Lung (tissue), 12 donors: Measurements from ENCODE around the gene AHRR. TPM values are rescaled to one million over a fixed set of nuclear protein-coding genes. Genes with fewer than 3 reads are reported as not detected.

Source experiments
- ATAC-seq: fragments of 200-7000 bp; cut with Tn5 transposase; one replicate; pipeline ENCODE4 v1.9.1; 2020; ENCODE audit warnings: moderate number of reproducible peaks; ENCODE audit not compliant: insufficient read depth, low FRiP score
- DNase-seq, 3 donors: peaks; one replicate each; pipeline ENCODE4 v3.0.0-alpha.2; 2013 to 2017
- H3K27ac ChIP-seq, 2 donors: one replicate each; pipeline ENCODE4 v1.5.1; 2013; ENCODE audit warnings: mild to moderate bottlenecking in 2 of 2, moderate library complexity in 2 of 2, control low read depth in 1 of 2, inconsistent platforms in 1 of 2, low read depth in 1 of 2, low read length in 1 of 2
- H3K27me3 ChIP-seq, 3 donors: one replicate each; pipeline ENCODE4 v1.5.1; 2013; ENCODE audit warnings: low read length in 2 of 3; ENCODE audit not compliant: control insufficient read depth in 3 of 3, insufficient read depth in 3 of 3
- H3K36me3 ChIP-seq, 4 donors: one replicate each; pipeline ENCODE4 v1.5.1; 2013; ENCODE audit warnings: low read length in 4 of 4, mild to moderate bottlenecking in 1 of 4, moderate library complexity in 1 of 4; ENCODE audit not compliant: control insufficient read depth in 4 of 4, insufficient read depth in 4 of 4
- H3K4me1 ChIP-seq, 5 donors: one replicate each; pipeline ENCODE4 v1.5.1; 2013; ENCODE audit warnings: low read length in 5 of 5, mild to moderate bottlenecking in 2 of 5, moderate library complexity in 1 of 5; ENCODE audit not compliant: control insufficient read depth in 5 of 5, insufficient read depth in 5 of 5
- H3K4me3 ChIP-seq: one replicate; pipeline ENCODE4 v1.5.1; 2013; ENCODE audit warnings: mild to moderate bottlenecking, control low read depth, moderate library complexity
- H3K9ac ChIP-seq, 2 donors: one replicate each; pipeline ENCODE4 v1.5.1; 2013; ENCODE audit warnings: low read length in 2 of 2, control low read depth in 1 of 2; ENCODE audit not compliant: insufficient read depth in 1 of 2
- H3K9me3 ChIP-seq, 4 donors: one replicate each; pipeline ENCODE4 v1.5.1; 2013; ENCODE audit warnings: low read length in 3 of 4, mild to moderate bottlenecking in 1 of 4, moderate library complexity in 1 of 4; ENCODE audit not compliant: control insufficient read depth in 4 of 4, insufficient read depth in 3 of 4
- CTCF ChIP-seq: IDR thresholded peaks from 2 replicates; pipeline ENCODE4 v1.5.1; 2012; ENCODE audit warnings: mild to moderate bottlenecking; ENCODE audit errors: control extremely low read depth, extremely low read depth
- WGBS, 2 donors: extraction: QIAGEN DNeasy Blood & Tissue Kit; methylation state at CpG; one replicate each; pipeline ENCODE4 v1.1.7; 2013; 5-methylcytosine and 5-hydroxymethylcytosine counted together
- polyA plus RNA-seq, 2 donors: library from polyadenylated mRNA; stranded (reverse); fragments of 200-250 nt; gene quantifications; one replicate each; pipeline ENCODE4 v1.2.1, GENCODE V29; 2013
- total RNA-seq, 2 donors: library from RNA; depleted of rRNA in 1 of 2; stranded (reverse); fragments of >200 nt in 1 of 2; gene quantifications; one replicate each; pipeline ENCODE4 v1.2.1, GENCODE V29; 2014 to 2021
- donor health status: control.
- donor health status: control.
- donor health status: Bipolar disorder and iron deficiency.
- donor health status: healthy.
- donor health status: DM: yes; HTN: yes; CAD: no.

Gene AHRR
- total and polyA plus RNA-seq, 4 donors = 0.63 to 8.8 (median 2.8) TPM

- 89 to 94% methylated on average over 11 of the region's 11 CpGs for WGBS, 2 donors
- Histone ChIP-seq H3K9me3 (peaks cover 0 to 14% (median 5%) of the 10 kb centered on the region in 4 donors), H3K4me3 (no peak overlapping the region), H3K36me3 (peaks cover 23 to 56% (median 47%) of the 10 kb centered on the region in 4 donors), H3K4me1 (peaks cover 0 to 3% (median 0%) of the 10 kb centered on the region in 5 donors), H3K9ac (no peak overlapping the region), H3K27me3 (no peaks in the 10 kb centered on the region), H3K27ac (no peak overlapping the region)
- TF ChIP-seq CTCF = no peak
- DNase-seq (no peak), ATAC-seq (no peak)
Measured at GRCh38 chr5:454936-455335, 133.4 kb downstream of the AHRR start.

GRCh38 chr5:455806-456205 lies 134.3 kb downstream of the AHRR start:
- H3K27ac ChIP-seq = no peak overlapping the region
- H3K9me3 ChIP-seq = peaks cover 0 to 14% (median 5%) of the 10 kb centered on the region in 4 donors
- H3K36me3 ChIP-seq = peaks cover 20 to 62% (median 48%) of the 10 kb centered on the region in 4 donors
- no peak overlapping the region for H3K9ac ChIP-seq
- H3K27me3 ChIP-seq = no peaks in the 10 kb centered on the region
- DNase-seq (no peak), ATAC-seq (no peak)
- 90% methylated on average over 11 of the region's 11 CpGs for WGBS, 2 donors
- H3K4me1 ChIP-seq = peaks cover 0 to 4% (median 0%) of the 10 kb centered on the region in 5 donors
- H3K4me3 ChIP-seq = no peak overlapping the region
- TF ChIP-seq CTCF = no peak

- DNase-seq = no peak
- 90 to 91% methylated on average over 28 of the region's 28 CpGs for WGBS, 2 donors
- Histone ChIP-seq H3K4me3 (no peak overlapping the region), H3K9ac (no peak overlapping the region), H3K27me3 (no peaks in the 10 kb centered on the region), H3K36me3 (peaks cover 18 to 61% (median 44%) of the 10 kb centered on the region in 4 donors), H3K4me1 (peaks cover 0 to 4% (median 0%) of the 10 kb centered on the region in 5 donors), H3K9me3 (peaks cover 0 to 12% (median 3%) of the 10 kb centered on the region in 4 donors), H3K27ac (no peak overlapping the region)
- TF ChIP-seq CTCF = no peak
- ATAC-seq = no peak
Measured at GRCh38 chr5:456351-457194, 135.1 kb downstream of the AHRR start.
